ENCODE measurements around the gene SELENOO.
A peak's percentile ranks its signal among the peaks of the same experiment; 100 is the strongest.
"Not testable (repeated sequence)": the region's sequence is repeated elsewhere in the genome, so short reads cannot be mapped to it uniquely, and the experiment has no call there.

Gene SELENOO

GRCh38 chr22:50200461-50201190 is at the start of gene SELENOO:
TSS of gene SELENOO (plus strand) at chr22:50201011. CDS start at chr22:50201037, 26 bp downstream.
- peak; percentile 94 for DNase-seq

- DNase-seq = no peak
Measured at GRCh38 chr22:50151571-50152537, 49.0 kb upstream of the SELENOO start.

GRCh38 chr22:50153056-50153755 is 47.6 kb upstream of the SELENOO start:
- DNase-seq = no peak

GRCh38 chr22:50153756-50154140 is 47.1 kb upstream of the SELENOO start:
- no peak for DNase-seq

GRCh38 chr22:50157709-50158375 is 43.0 kb upstream of the SELENOO start:
- DNase-seq = no peak

GRCh38 chr22:50160947-50161346 is 39.9 kb upstream of the SELENOO start:
- no peak for DNase-seq

- DNase-seq = no peak
Measured at GRCh38 chr22:50161508-50162390, 39.1 kb upstream of the SELENOO start.

GRCh38 chr22:50162391-50162956 is 38.3 kb upstream of the SELENOO start:
- DNase-seq = no peak

- DNase-seq = no peak
Measured at GRCh38 chr22:50165436-50166123, 35.2 kb upstream of the SELENOO start.

- no peak for DNase-seq
Measured at GRCh38 chr22:50167689-50168489, 32.9 kb upstream of the SELENOO start.

- DNase-seq = not testable (repeated sequence)
Measured at GRCh38 chr22:50168490-50169180, 32.2 kb upstream of the SELENOO start.

- DNase-seq = no peak
Measured at GRCh38 chr22:50169181-50169759, 31.5 kb upstream of the SELENOO start.

- peak; percentile 25 for DNase-seq
Measured at GRCh38 chr22:50169774-50170341, 31.0 kb upstream of the SELENOO start.

GRCh38 chr22:50170453-50171318 is 30.1 kb upstream of the SELENOO start, which contains the start of gene PANX2:
TSS of gene PANX2 (plus strand) at chr22:50170731. CDS start at chr22:50170731, 0 bp downstream.
- no peak for DNase-seq

GRCh38 chr22:50171319-50171964 is 29.4 kb upstream of the SELENOO start:
- no peak for DNase-seq

- DNase-seq = no peak
Measured at GRCh38 chr22:50171965-50172421, 28.8 kb upstream of the SELENOO start.

All from CD4-positive, alpha-beta T cell treated with Interleukin-10 for 1 hour (primary cell).